ENCODE data around the gene CLASRP.

CLASRP gene

GRCh38 chr19:45061965-45062364, 23.1 kb downstream of the CLASRP start:
- H3K4me1 ChIP-seq (ENCODE audit: control insufficient read depth, insufficient read depth, low read length): peaks cover 4% of the 10 kb centered on the region; the same call in 1 of the 2 replicates
- H3K9ac ChIP-seq (ENCODE audit: low read length): no peak overlapping the region
- H3K36me3 ChIP-seq (ENCODE audit: control insufficient read depth, insufficient read depth, low read length): peaks cover 84% of the 10 kb centered on the region
- H3K4me3 ChIP-seq (ENCODE audit: low read depth, low read length): no peak overlapping the region
- no peak overlapping the region for H3K27ac ChIP-seq (ENCODE audit: low read depth, low read length)
- H3K27me3 ChIP-seq (ENCODE audit: control insufficient read depth, insufficient read depth, low read length): no peaks in the 10 kb centered on the region
- H3K9me3 ChIP-seq (ENCODE audit: control insufficient read depth, insufficient read depth, low read depth, low read length): no peaks in the 10 kb centered on the region

GRCh38 chr19:45063851-45064801, 25.3 kb downstream of the CLASRP start:
- Histone ChIP-seq H3K27me3 (ENCODE audit: control insufficient read depth, insufficient read depth, low read length) (no peaks in the 10 kb centered on the region), H3K9me3 (ENCODE audit: control insufficient read depth, insufficient read depth, low read depth, low read length) (no peaks in the 10 kb centered on the region), H3K27ac (ENCODE audit: low read depth, low read length) (no peak overlapping the region), H3K9ac (ENCODE audit: low read length) (no peak overlapping the region), H3K4me1 (ENCODE audit: control insufficient read depth, insufficient read depth, low read length) (peaks cover 13% of the 10 kb centered on the region), H3K36me3 (ENCODE audit: control insufficient read depth, insufficient read depth, low read length) (peaks cover 78% of the 10 kb centered on the region), H3K4me3 (ENCODE audit: low read depth, low read length) (no peak overlapping the region)

GRCh38 chr19:45066921-45067661, 28.2 kb downstream of the CLASRP start:
- Histone ChIP-seq H3K27me3 (ENCODE audit: control insufficient read depth, insufficient read depth, low read length) (no peaks in the 10 kb centered on the region), H3K27ac (ENCODE audit: low read depth, low read length) (peak overlapping the region; percentile 65; the same call in 1 of the 2 replicates), H3K4me1 (ENCODE audit: control insufficient read depth, insufficient read depth, low read length) (peaks cover 16% of the 10 kb centered on the region), H3K9me3 (ENCODE audit: control insufficient read depth, insufficient read depth, low read depth, low read length) (no peaks in the 10 kb centered on the region), H3K4me3 (ENCODE audit: low read depth, low read length) (no peak overlapping the region), H3K9ac (ENCODE audit: low read length) (no peak overlapping the region), H3K36me3 (ENCODE audit: control insufficient read depth, insufficient read depth, low read length) (peaks cover 78% of the 10 kb centered on the region)

- Histone ChIP-seq H3K36me3 (ENCODE audit: control insufficient read depth, insufficient read depth, low read length) (peaks cover 80% of the 10 kb centered on the region), H3K27ac (ENCODE audit: low read depth, low read length) (0 out of 2 replicates have a peak overlapping the region, but pooled peaks have one; percentile 65), H3K9ac (ENCODE audit: low read length) (no peak overlapping the region), H3K9me3 (ENCODE audit: control insufficient read depth, insufficient read depth, low read depth, low read length) (no peaks in the 10 kb centered on the region), H3K4me3 (ENCODE audit: low read depth, low read length) (no peak overlapping the region), H3K27me3 (ENCODE audit: control insufficient read depth, insufficient read depth, low read length) (no peaks in the 10 kb centered on the region), H3K4me1 (ENCODE audit: control insufficient read depth, insufficient read depth, low read length) (peaks cover 16% of the 10 kb centered on the region)
Measured at GRCh38 chr19:45068041-45068440, 29.2 kb downstream of the CLASRP start.

GRCh38 chr19:45069056-45069455, 30.2 kb downstream of the CLASRP start:
- peaks cover 16% of the 10 kb centered on the region for H3K4me1 ChIP-seq (ENCODE audit: control insufficient read depth, insufficient read depth, low read length)
- no peak overlapping the region for H3K4me3 ChIP-seq (ENCODE audit: low read depth, low read length)
- H3K27me3 ChIP-seq (ENCODE audit: control insufficient read depth, insufficient read depth, low read length): no peaks in the 10 kb centered on the region
- no peak overlapping the region for H3K9ac ChIP-seq (ENCODE audit: low read length)
- H3K27ac ChIP-seq (ENCODE audit: low read depth, low read length): no peak overlapping the region
- H3K36me3 ChIP-seq (ENCODE audit: control insufficient read depth, insufficient read depth, low read length): peaks cover 70% of the 10 kb centered on the region
- H3K9me3 ChIP-seq (ENCODE audit: control insufficient read depth, insufficient read depth, low read depth, low read length): no peaks in the 10 kb centered on the region

- H3K27ac ChIP-seq (ENCODE audit: low read depth, low read length): no peak overlapping the region
- H3K9me3 ChIP-seq (ENCODE audit: control insufficient read depth, insufficient read depth, low read depth, low read length): no peaks in the 10 kb centered on the region
- peaks cover 66% of the 10 kb centered on the region for H3K36me3 ChIP-seq (ENCODE audit: control insufficient read depth, insufficient read depth, low read length)
- no peak overlapping the region for H3K4me3 ChIP-seq (ENCODE audit: low read depth, low read length)
- no peak overlapping the region for H3K9ac ChIP-seq (ENCODE audit: low read length)
- peaks cover 22% of the 10 kb centered on the region for H3K4me1 ChIP-seq (ENCODE audit: control insufficient read depth, insufficient read depth, low read length)
- no peaks in the 10 kb centered on the region for H3K27me3 ChIP-seq (ENCODE audit: control insufficient read depth, insufficient read depth, low read length)
Measured at GRCh38 chr19:45070214-45070613, 31.4 kb downstream of the CLASRP start.

GRCh38 chr19:45070861-45071544, 32.2 kb downstream of the CLASRP start:
- no peaks in the 10 kb centered on the region for H3K27me3 ChIP-seq (ENCODE audit: control insufficient read depth, insufficient read depth, low read length)
- H3K4me3 ChIP-seq (ENCODE audit: low read depth, low read length): no peak overlapping the region
- H3K9me3 ChIP-seq (ENCODE audit: control insufficient read depth, insufficient read depth, low read depth, low read length): no peaks in the 10 kb centered on the region
- peaks cover 59% of the 10 kb centered on the region for H3K36me3 ChIP-seq (ENCODE audit: control insufficient read depth, insufficient read depth, low read length)
- no peak overlapping the region for H3K9ac ChIP-seq (ENCODE audit: low read length)
- H3K27ac ChIP-seq (ENCODE audit: low read depth, low read length): no peak overlapping the region
- H3K4me1 ChIP-seq (ENCODE audit: control insufficient read depth, insufficient read depth, low read length): peaks cover 22% of the 10 kb centered on the region

- Histone ChIP-seq H3K4me3 (ENCODE audit: low read depth, low read length) (no peak overlapping the region), H3K9me3 (ENCODE audit: control insufficient read depth, insufficient read depth, low read depth, low read length) (no peaks in the 10 kb centered on the region), H3K36me3 (ENCODE audit: control insufficient read depth, insufficient read depth, low read length) (peaks cover 59% of the 10 kb centered on the region), H3K4me1 (ENCODE audit: control insufficient read depth, insufficient read depth, low read length) (peaks cover 23% of the 10 kb centered on the region), H3K27ac (ENCODE audit: low read depth, low read length) (no peak overlapping the region), H3K27me3 (ENCODE audit: control insufficient read depth, insufficient read depth, low read length) (no peaks in the 10 kb centered on the region), H3K9ac (ENCODE audit: low read length) (no peak overlapping the region)
Measured at GRCh38 chr19:45071545-45071938, 32.7 kb downstream of the CLASRP start.

GRCh38 chr19:45071969-45072790, 33.3 kb downstream of the CLASRP start:
- Histone ChIP-seq H3K9ac (ENCODE audit: low read length) (no peak overlapping the region), H3K36me3 (ENCODE audit: control insufficient read depth, insufficient read depth, low read length) (peaks cover 53% of the 10 kb centered on the region), H3K4me1 (ENCODE audit: control insufficient read depth, insufficient read depth, low read length) (peaks cover 25% of the 10 kb centered on the region)

GRCh38 chr19:45074744-45075300, 36.0 kb downstream of the CLASRP start:
- no peaks in the 10 kb centered on the region for H3K27me3 ChIP-seq (ENCODE audit: control insufficient read depth, insufficient read depth, low read length)
- peaks cover 34% of the 10 kb centered on the region for H3K36me3 ChIP-seq (ENCODE audit: control insufficient read depth, insufficient read depth, low read length)
- no peaks in the 10 kb centered on the region for H3K9me3 ChIP-seq (ENCODE audit: control insufficient read depth, insufficient read depth, low read depth, low read length)
- H3K4me3 ChIP-seq (ENCODE audit: low read depth, low read length): peak overlapping the region; percentile 78
- H3K27ac ChIP-seq (ENCODE audit: low read depth, low read length): no peak overlapping the region
- H3K9ac ChIP-seq (ENCODE audit: low read length): peak overlapping the region; percentile 56
- H3K4me1 ChIP-seq (ENCODE audit: control insufficient read depth, insufficient read depth, low read length): peaks cover 28% of the 10 kb centered on the region

More at GRCh38 chr19:45071969-45072790, 33.3 kb downstream of the CLASRP start:
- Histone ChIP-seq H3K4me3 (ENCODE audit: low read depth, low read length) (no peak overlapping the region), H3K27me3 (ENCODE audit: control insufficient read depth, insufficient read depth, low read length) (no peaks in the 10 kb centered on the region), H3K9me3 (ENCODE audit: control insufficient read depth, insufficient read depth, low read depth, low read length) (no peaks in the 10 kb centered on the region), H3K27ac (ENCODE audit: low read depth, low read length) (no peak overlapping the region)
